ENCODE data around the gene MT3.

GRCh38 chr16:56639045-56639444, 49.7 kb downstream of the MT3 start:
- TF ChIP-seq, protein P1, sequence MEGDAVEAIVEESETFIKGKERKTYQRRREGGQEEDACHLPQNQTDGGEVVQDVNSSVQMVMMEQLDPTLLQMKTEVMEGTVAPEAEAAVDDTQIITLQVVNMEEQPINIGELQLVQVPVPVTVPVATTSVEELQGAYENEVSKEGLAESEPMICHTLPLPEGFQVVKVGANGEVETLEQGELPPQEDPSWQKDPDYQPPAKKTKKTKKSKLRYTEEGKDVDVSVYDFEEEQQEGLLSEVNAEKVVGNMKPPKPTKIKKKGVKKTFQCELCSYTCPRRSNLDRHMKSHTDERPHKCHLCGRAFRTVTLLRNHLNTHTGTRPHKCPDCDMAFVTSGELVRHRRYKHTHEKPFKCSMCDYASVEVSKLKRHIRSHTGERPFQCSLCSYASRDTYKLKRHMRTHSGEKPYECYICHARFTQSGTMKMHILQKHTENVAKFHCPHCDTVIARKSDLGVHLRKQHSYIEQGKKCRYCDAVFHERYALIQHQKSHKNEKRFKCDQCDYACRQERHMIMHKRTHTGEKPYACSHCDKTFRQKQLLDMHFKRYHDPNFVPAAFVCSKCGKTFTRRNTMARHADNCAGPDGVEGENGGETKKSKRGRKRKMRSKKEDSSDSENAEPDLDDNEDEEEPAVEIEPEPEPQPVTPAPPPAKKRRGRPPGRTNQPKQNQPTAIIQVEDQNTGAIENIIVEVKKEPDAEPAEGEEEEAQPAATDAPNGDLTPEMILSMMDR (IDR thresholded peaks at IDR 0.05) = no peak
- no peak for TF ChIP-seq POLR2A (IDR thresholded peaks at IDR 0.05)

Data from right lobe of liver (tissue), 4 donors.